ENCODE measurements around the gene AHCY.

- TF ChIP-seq, protein P1, sequence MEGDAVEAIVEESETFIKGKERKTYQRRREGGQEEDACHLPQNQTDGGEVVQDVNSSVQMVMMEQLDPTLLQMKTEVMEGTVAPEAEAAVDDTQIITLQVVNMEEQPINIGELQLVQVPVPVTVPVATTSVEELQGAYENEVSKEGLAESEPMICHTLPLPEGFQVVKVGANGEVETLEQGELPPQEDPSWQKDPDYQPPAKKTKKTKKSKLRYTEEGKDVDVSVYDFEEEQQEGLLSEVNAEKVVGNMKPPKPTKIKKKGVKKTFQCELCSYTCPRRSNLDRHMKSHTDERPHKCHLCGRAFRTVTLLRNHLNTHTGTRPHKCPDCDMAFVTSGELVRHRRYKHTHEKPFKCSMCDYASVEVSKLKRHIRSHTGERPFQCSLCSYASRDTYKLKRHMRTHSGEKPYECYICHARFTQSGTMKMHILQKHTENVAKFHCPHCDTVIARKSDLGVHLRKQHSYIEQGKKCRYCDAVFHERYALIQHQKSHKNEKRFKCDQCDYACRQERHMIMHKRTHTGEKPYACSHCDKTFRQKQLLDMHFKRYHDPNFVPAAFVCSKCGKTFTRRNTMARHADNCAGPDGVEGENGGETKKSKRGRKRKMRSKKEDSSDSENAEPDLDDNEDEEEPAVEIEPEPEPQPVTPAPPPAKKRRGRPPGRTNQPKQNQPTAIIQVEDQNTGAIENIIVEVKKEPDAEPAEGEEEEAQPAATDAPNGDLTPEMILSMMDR (IDR thresholded peaks at IDR 0.05; ENCODE audit: low read depth, low read length) = no peak
- TF ChIP-seq EZH2phosphoT487 (IDR thresholded peaks at IDR 0.05; ENCODE audit: low read depth) = no peak
Measured at GRCh38 chr20:34283844-34284243, 19.3 kb downstream of the AHCY start.
